GM12865 (cell line): ENCODE results near the gene SLC7A8.

Experiments used
- DNase-seq: peaks from one replicate; pipeline ENCODE4 v3.0.0; 2010; ENCODE audit warnings: low read depth
- H3K4me3 ChIP-seq: 2 replicates; pipeline ENCODE4 v1.5.1; 2011; ENCODE audit warnings: mild to moderate bottlenecking, low read depth, low read length, control low read depth
- CTCF ChIP-seq: IDR thresholded peaks from 2 replicates; pipeline ENCODE4 v1.5.1; 2011; ENCODE audit warnings: low read length, control low read depth, low read depth, inconsistent platforms; ENCODE audit not compliant: insufficient read depth; ENCODE audit errors: missing control alignments

SLC7A8 gene

DNA sequence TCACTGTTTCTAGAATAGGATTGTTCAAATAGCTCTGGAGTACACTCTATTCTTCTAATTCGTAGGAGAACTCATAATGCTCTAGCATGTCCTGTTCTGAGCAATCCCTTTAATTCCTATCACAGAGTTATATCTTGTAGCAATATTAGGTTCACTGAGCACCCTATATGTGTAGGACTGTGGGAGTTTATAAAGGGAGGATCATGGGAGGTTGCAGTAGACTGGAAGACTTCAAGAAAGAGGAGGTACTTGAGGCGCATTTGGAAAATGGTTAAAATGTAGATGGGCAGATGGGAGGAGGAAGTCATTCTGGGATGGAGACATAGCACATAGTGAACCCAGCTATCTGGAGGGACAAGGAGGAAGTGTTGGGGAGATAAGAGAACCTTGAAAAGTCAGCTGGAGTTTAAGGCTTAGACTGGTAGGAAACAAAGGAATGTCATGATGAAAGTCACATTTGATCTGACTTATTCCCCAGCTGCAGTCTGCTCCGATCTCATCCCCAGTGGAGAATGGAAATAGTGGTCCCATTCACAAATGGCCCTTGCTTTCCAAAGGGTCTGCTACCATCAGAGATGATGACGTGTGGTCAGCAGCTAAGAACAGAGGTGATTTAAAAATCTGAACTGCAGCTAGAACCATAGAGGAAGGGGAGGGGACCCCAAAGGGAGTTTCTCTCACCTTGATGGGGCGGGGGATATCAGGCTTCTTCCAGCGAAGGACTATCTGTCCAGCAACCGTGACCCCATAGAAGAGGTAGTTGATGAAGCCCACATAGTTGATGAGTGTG, 54.3 kb downstream of the SLC7A8 start:
- no peak for DNase-seq
- H3K4me3 ChIP-seq: no peak overlapping the region
- no peak for TF ChIP-seq CTCF

GRCh38 chr14:23127861-23128260, 55.6 kb downstream of the SLC7A8 start:
- H3K4me3 ChIP-seq: no peak overlapping the region
- no peak for DNase-seq
- TF ChIP-seq CTCF: no peak

DNA sequence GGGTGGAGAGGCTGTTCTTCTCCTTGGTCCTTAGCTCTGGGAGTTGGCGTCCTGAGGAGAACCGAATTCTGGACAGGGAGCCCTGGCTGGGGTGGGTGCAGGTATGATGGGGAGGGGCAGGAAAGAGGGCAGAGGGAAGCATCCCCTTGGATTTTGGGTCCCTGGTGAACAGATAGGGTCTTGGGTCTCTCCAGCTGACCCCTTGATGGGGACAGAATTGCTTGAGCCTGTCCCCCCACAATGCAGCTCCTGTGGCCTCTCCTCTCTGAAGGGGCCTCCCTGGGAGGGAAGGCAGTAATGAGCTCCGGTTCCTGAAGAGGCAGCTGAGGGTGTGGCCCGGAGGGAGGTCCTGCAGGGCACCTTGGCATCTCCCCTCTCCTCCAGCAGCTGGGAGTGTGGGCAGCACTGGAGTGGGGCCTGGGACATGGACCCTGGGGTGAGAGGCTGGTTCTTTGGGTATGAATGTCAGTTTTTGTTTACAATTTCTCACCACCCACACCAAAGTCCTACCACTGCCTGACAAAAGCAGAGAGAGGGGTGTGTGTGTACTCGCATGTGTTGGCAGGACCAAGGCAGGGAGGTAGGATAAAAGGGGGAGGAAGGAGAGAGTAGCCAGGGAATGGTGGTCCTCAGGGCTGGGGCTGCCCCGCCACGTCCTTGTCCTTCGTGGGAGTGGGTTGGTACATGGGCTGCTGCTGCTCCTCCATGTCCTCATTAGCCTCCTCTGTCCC, 56.7 kb downstream of the SLC7A8 start:
- no peak for TF ChIP-seq CTCF
- H3K4me3 ChIP-seq: no peak overlapping the region
- no peak for DNase-seq

DNA sequence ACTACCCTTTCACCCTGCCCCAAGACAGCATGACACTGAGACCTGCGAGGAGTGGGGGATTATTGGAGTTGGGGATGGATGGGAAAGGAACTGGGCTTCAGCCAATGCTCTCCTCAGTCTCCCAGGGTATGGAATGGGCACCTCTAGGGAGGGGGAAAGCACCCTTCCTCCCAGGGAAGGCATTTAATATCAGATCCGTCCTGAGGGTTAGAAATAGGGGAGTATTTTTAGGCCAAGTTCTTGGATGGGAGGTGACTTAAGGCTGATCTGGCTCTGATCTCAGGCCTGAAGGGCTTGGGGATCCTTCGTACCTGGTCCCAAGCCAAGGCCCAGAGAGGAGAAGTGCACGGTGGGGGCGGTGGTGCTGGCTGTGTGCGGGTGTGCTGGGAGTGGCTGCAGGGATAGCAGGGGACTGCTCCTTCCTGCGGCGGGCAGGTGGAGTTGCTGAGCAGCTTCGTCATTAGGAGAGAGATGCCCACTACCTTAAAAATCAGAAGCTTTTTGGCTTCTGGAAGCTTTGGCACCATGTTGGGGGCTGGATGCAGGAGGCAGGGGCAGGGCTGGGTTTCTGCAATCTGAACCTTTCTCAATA, 57.4 kb downstream of the SLC7A8 start:
- no peak for TF ChIP-seq CTCF
- H3K4me3 ChIP-seq: no peak overlapping the region
- DNase-seq: no peak

DNA sequence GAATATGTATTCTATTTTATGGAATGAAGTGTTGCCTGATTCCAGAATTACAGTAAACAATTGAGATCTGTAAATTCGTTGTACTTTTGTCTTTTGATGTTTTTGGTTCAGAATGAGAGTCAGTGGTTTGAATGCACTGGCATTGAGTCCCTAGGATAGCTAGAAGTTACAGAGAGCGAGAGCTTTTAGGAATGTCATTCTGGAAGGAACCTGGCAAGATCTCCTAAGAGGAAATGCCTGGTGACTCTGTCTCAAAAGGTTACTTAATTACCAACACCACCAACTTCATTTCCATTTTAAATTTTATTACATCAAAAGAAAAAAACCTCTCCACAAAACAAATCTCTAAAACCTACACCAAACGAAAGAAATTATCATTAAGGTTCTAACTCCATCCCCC, 58.4 kb downstream of the SLC7A8 start:
- no peak for TF ChIP-seq CTCF
- no peak for DNase-seq
- no peak overlapping the region for H3K4me3 ChIP-seq

DNA sequence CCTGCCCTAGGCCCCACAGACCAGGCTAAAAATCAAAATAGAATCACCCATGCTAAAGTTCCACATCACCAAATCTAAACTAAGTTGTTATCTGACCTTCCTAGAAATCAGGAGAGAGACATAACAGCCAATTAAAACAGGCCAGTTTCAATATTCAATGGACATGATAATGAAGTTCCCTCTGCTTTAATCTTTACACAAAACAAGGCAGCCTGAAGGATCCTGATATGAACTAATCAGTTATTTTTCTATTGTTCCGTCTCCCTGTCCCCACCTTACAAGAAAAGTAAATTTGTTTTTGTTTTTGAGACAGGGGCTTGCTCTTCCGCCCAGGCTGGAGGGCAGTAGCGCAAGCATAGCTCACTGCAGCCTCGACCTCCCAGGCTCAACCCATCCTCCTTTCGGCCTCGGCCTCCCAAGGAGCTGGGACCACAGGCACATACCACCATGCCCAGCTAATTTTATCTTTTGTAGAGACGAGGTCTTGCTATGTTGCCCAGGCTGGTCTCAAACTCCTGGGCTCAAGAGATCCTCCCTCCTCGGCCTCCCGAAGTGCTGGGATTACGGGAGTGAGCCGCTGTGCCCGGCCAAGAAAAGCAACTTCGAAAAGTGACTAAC, 59.0 kb downstream of the SLC7A8 start:
- H3K4me3 ChIP-seq: no peak overlapping the region
- TF ChIP-seq CTCF: no peak
- DNase-seq: no peak
